Ureter (tissue), 1 donor: Measurements from ENCODE around the gene WNK2. TPM values are rescaled to one million over a fixed set of nuclear protein-coding genes. Genes with fewer than 3 reads are reported as not detected.
"Not testable (repeated sequence)": the region's sequence is repeated elsewhere in the genome, so short reads cannot be mapped to it uniquely, and the experiment has no call there.

ENCODE experiments used
- DNase-seq: peaks from one replicate; pipeline ENCODE4 v3.0.0-alpha.2; 2020; ENCODE audit warnings: low spot score
- total RNA-seq: library from RNA; stranded (reverse); gene quantifications from one replicate; pipeline ENCODE4 v1.2.4, GENCODE V29; 2023
- donor health status: DM: yes; HTN: yes; CAD: no.

Gene WNK2
- total RNA-seq, 1 donor from 2014 or later: 40.0 TPM

DNA sequence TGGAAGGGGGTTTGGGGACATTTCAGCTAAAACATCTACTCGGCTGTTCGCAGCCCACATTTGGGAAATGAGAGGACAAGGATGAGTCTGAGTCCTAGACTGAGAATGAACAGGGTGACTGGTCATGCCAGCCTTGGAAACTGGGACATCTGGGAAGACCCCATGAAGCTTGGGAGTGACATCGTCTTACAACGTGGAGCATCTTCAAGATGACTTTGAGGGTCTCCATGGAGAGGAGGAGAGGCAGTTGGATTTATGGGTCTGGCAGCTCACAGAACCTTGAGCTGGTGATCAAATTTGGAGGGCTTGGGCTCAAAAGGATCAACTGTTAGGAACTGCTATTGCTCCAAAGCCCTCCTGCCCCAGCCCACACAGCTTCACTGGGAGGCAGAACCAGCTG, 182.5 kb downstream of the WNK2 start:
- not testable (repeated sequence) for DNase-seq

DNA sequence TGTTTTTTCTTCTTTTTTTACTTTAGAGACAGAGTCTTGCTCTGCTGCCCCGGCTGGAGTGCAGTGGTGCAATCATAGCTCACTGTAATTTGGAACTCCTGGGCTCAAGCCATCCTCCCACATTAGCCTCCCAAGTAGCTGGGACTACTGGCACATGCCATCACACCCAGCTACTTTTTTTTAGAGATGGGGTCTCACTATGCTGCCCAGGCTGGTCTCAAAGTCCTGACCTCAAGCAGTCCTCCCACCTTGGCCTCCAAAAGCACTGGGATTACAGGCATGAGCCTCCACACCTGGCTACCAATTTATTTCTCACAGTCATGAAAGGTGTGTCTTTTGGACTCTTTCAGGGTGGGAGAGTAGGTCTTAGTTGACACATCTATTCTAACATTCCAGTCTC, 184.5 kb downstream of the WNK2 start:
- DNase-seq: no peak

DNA sequence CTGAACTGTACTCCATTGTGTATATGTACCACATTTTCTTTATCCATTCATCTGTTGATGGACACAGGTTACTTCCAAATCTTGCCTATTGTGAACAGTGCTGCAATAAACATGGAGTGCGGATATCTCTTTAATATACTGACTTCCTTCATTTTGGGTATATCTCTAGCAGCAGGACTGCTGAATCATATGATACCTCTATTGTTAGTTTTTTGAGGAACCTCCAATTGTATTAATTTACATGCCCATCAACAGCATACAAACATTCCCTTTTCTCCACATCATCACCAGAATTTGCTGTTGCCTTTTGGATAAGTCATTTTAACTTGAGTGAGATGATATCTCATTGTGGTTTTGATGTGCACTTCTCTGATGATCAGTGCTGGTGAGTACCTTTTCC, 185.7 kb downstream of the WNK2 start:
- no peak for DNase-seq

Other genes with a start within 250 kb of the WNK2 start
- 55.4 TPM for gene FGD3, start 236.6 kb upstream of the WNK2 start, total RNA-seq
- 3.0 TPM for gene SUSD3, start 125.4 kb upstream of the WNK2 start, total RNA-seq
- gene CARD19, start 87.9 kb upstream of the WNK2 start, total RNA-seq: 31.3 TPM
- 32.1 TPM for gene NINJ1, start 49.9 kb upstream of the WNK2 start, total RNA-seq